ENCODE results near the gene LSP1.

DNA sequence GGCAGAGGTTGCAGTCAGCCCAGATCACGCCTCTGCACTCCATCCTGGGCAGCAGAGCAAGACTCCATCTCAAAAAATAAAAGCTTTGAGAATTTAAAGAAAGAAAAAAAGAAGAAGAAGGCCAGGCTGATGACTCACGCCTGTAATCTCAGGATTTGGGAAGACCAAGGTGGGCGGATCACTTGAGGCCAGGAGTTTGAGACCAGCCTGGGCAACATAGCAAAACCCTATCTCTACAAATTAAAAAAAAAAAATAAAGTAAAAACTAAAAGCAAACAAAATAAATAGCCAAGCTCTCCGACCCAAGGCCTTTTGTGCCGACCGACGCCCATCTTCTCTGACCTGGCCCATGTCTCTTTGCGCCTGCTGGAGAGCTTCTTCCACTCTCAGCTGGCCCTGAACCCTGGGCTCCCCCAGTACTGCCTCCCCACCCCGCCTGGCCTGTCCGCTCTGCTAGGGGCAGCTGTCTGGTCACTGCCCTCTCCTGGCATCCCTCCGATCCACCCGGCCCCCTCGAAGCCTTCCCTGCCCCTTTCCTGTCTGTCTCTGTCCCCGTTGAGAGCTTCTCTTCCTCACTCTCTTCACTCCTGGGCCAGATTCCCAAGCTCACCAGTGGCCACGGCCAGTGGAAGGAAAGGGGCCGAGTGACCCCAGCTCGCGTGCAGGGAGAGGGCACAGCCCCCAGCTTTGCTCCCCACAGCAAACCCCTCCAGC lies 4.8 kb upstream of the LSP1 start:
- TF ChIP-seq GATA2 (IDR thresholded peaks at IDR 0.05; ENCODE audit: low read depth, low read length): no peak
- no peak for TF ChIP-seq GATA3 (IDR thresholded peaks at IDR 0.05; ENCODE audit: low read depth, low read length)
